Stimulated activated CD8-positive, alpha-beta memory T cell treated with anti-CD3 and anti-CD28 coated beads, Interleukin-15, amount 100 ng/mL, for 24 hours (primary cell): ENCODE data around the gene AXIN1.
"Not testable (repeated sequence)": the region's sequence is repeated elsewhere in the genome, so short reads cannot be mapped to it uniquely, and the experiment has no call there.

Experiments
- DNase-seq: peaks from one replicate; pipeline ENCODE4 v3.0.0-alpha.2; 2020; ENCODE audit warnings: low read depth

AXIN1 gene

DNA sequence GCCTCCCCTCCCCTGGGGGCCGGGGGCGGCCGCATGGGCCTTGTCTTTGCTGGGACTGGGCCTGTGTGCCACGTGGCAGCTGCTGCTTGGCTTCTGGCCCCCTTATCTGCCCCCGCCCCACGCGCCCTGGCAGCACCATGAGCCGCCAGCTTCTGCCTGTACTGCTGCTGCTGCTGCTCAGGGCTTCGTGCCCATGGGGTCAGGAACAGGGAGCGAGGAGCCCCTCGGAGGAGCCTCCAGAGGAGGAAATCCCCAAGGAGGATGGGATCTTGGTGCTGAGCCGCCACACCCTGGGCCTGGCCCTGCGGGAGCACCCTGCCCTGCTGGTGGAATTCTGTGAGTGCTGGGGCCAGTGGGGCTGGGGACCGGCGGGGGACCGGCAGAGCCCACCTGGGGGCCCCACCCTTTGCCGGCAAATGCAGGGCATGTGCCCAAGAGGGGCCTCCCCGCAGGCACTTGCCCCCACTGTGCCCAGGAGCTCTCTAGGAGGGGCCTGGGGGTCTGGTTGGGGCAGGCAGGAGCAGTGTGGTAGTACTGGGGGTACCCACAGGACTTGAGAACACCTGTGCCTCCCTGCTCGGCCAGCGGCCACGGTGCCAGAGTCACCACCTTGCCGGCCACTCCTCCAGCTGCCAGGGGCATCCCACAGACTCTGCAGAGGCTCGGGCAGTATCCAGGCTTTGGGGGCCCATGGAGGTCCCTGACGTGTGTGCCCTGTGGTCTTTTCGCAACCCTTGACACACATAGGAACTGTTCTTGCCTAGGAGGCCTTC is 69.3 kb downstream of the AXIN1 start, which contains the start of gene PDIA2:
TSS of gene PDIA2 (plus strand) at position 132 of the 773 bp plus-strand sequence. CDS start at position 138, 6 bp downstream.
- no peak for DNase-seq

DNA sequence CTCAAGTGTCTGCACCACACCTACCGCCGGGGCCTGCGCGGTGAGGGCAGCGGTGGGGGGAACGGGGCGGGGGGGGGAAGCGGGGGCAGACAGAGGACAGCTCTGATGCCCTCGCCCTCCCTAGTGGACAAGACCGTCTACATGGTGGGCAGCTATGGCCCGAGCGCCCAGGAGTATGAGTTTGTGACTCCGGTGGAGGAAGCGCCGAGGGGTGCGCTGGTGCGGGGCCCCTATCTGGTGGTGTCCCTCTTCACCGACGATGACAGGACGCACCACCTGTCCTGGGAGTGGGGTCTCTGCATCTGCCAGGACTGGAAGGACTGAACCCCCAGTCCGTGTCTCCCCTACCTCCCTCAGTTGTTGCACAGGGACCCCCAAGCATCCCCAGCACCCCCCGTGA is 70.0 kb downstream of the AXIN1 start:
- DNase-seq: no peak

DNA sequence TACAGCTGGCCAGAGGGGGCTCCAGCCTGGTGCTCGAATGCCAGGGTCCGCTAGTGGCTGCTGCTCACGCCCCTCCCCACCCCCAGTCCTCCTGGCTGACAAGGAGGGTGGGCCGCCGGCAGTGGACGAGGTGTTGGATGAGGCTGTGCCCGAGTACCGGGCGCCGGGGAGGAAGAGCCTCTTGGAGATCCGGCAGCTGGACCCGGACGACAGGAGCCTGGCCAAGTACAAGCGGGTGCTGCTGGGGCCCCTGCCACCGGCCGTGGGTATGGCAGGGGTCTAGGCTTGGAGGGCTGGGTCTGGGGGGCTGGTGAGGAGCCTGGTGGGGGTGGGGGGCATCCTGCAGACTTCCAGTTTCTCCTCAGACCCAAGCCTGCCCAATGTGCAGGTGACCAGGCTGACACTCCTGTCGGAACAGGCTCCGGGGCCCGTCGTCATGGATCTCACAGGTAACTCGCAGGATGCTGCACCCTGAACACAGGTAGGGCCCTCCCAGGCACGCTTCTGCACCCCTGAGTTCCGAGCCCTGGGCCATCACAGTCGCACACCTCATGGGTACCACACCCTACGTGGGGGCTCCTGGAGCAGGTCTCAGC is 70.8 kb downstream of the AXIN1 start:
- no peak for DNase-seq

DNA sequence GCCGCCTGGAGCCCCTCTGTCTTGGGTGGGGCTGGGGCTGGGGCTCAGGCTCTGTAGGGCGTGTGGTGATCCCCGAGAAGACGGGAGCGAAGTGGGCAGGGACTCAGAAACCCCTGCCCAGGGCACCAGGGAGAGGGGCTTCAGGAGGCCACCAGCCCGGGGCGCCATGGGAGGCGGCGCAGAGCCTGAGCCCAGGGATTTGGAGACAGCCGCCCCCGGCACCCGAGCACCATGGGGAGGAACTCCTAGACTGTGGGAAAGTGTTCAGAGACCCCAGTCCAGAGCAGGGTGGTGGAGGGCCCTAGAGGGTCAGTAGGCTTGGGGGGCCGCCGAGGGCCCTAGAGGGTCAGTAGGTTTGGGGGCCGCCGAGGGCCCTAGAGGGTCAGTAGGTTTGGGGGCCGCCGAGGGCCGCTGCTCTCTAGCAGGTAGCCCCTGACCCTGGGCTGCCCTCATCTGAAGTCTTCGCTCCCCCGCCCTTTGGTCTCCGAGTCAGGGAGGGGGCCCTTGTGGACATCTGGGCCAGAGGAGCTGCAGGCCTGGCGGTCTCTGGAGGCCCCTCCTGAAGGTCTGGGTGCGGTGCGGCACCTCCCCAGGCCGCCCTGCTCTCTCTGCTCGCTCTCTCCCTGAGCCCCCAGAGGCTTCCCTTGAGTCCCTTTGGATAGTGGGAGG is 71.4 kb downstream of the AXIN1 start:
- no peak for DNase-seq

DNA sequence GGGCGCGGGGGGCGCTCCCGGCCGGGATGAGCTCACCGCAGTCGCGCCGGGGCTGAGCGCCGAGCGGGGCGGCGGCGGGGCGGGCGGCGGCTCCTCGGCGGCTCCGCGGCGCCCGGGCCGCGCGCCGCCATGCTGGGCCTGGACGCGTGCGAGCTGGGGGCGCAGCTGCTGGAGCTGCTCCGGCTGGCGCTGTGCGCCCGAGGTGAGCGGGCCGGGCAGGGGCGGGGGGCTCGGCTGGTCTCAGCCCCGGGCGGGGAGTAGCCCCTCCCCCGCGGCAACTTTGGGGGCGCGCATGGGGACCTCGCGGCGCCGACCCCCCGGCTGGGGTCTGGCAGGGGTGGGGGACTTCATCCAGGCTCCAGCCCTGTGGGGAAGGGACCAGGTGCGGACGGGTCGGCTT is 72.0 kb downstream of the AXIN1 start, which contains the start of gene ARHGDIG:
TSS of gene ARHGDIG (plus strand) at position 40 of the 400 bp plus-strand sequence. CDS start at position 130, 90 bp downstream.
- DNase-seq: no peak

DNA sequence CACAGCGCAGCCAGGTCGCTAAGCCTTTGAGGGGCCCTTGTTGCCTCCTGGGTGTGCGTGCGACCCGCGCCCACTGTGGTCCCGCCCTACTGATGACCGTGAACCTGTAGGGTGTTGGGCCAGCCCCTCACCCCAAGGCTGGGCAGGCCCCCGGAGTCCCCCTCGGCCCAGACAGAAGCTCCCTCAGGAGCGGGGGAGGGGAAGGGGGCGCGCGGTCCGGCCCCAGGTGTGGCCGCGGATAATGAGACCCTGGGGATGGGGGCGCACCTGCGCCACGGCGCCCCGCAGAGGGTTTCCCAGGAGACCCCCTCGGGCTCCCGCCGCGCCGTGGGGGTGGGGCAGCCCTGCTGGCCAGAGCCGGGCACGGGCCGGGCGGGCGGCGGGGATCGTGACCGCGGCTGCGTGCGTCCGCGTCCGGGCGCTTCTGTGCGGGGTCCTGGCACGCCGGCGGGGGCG is 72.5 kb downstream of the AXIN1 start:
- DNase-seq: no peak

DNA sequence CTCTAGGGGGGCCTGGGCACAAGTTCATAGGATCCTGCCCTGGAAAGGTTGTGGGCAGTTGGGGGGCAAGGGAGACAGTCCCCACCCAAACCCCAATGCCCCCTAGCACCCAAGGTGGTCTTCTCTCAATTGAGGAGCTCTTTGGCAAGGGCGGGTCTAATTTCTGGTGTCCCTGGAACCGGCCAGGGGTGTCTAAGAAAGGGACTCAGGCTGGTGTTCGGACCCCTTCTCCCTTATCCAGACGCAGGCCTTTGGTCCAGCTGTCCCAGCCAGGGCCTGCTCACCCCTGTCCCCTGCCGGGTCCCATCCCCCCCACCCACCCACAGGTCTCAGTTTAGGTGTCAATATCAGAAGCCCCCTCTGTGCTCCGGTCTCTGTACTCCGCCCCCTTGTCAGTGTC is 73.0 kb downstream of the AXIN1 start:
- DNase-seq: no peak

DNA sequence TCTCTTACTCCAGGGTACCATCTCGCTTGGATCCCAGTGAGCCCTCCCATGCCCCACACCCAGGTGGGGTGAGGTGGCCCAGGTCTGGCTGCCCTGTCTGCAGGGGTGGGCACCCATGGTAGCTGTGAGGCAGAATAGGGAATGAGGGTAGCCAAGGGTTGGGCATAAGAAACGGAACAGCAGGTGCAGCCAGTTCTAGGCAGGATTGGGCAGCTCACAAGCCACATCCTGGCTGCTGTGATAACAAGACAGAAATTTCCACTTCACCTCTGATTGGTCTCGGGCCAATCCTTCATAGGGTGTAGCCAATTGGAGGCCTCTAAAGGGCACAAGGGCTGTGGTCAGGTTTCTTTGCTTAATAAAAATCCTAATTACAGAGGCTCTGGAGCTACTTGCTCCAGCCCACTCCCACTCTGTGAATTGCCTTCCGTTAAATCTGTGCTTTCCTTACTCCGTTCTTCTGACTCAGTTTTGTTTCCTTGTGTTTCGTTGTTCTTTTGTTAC is 73.6 kb downstream of the AXIN1 start:
- no peak for DNase-seq

DNA sequence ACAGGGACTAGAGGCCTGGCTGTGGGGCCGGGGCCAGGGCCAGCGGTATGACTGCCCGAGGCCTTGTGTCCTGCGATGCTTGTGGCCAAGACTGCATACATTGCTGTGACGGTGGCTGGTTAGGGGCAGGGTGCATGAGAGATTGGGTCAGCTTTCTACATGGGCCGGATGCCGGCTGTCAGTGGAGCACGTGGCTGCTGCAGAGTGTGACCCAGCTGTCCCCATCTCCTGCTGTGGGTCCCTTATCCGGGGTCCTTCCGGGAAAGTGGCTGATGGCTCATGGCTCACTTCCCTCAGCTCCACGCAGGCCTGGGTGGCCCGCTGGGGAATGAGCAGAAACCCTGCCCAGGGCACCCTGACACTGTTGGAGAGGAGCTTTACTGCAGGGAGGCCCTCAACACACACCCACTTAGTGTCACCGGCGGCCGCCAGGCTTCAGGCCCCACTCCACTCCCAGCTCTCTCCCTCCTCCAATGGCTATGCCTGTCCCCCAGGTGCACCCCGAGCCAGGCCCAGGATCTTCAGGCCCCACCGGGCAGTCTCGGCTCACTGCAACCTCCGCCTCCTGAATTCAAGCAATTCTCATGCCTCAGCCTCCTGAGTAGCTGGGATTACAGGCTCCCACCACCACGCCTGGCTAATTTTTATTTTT is 76.0 kb downstream of the AXIN1 start:
- DNase-seq: no peak

DNA sequence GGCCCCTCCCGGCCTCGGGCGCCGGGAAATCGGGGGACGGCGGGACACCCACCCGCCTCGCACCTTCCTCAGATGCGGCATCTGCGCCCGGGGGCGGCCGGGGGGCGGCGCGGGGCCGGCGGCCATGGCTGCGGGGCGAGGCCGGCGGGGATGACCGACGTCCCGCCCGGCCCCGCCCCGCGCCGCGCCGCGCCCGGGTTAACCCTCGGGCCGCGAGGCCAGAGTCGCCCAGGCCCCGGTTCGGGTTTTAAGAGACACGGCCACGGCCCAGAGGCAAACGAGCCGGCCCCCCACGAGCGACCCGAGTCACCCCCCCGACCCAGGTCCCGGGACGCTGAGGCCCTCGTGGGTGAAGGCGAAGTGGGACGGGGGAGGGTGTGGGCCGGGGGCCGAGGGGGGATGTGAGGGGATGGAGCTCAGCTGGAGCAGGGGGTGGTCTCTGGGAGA is 76.7 kb downstream of the AXIN1 start, which contains the start of gene RGS11:
TSS of gene RGS11 (minus strand) at position 159 of the 447 bp plus-strand sequence. CDS start at position 126, 33 bp downstream.
- no peak for DNase-seq

DNA sequence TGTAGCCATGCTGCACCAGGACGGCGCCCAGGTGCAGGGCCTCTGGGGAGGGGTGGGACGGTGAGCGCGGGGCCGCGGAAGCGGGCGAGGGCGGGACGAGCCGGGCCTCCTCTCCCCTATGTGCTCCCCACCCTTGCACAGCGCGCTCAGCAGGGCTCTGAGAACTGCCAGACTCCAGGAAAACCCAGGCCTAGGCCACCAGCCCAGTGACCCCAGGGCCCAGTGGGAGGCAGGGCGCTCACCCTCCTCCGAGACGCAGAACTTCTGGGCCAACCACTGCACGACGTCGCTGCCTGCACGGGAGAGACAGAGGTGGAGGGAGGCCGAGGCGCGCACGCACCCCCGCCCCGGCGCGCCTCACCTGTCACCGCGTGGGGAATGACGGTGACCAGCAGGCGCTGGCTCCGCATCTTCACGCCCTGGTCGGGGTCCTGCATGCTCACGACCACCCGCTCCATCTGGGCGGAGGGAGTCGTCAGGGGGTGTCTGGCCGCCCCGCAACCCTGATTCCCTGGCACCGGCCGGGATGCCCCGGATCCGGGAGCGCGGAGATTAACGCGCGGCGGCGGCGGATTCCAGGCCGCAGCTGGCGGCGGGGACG is 77.4 kb downstream of the AXIN1 start:
- DNase-seq: no peak

DNA sequence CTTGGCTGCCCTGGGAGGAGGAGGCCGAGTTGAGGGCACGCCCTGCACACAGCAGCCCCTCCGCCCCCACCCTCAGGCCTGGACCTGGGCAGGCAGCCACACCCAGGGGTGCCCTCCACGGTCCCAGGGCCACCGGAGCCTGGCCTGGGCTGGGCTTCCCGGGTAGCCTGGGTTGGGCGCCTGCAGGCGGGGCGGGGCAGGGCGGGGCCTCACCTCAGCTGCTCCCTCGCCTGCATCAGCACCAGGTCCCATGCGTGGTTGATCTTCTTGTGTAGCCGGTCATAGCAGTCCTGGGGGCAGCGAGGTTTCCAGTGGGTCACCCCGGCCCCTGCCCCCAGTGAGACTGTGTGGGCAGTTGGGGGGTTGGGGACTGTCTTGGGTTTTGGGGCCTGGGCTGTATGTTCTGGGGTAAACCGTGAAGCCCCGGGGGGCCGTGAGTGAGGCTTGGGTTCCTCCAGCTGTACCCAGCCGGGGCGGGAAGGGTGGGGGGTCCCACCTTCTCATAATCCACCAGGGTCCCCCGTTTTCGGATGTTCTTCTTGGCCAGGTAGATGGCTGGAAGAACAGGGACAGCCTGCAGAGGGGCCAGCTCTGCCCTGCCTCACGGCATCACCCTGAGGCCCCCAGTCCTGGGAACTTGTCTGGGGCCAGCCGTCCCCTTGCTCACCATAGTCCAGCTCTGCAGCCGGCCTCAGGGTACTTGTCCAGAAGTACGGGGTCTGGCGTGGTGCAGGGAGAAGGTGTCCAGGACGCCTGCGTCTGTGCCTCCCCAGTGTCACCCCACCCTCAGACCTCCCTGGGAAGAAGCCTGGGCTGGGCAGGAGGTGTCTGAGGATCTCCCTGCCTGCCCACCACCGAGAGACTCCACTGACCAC is 78.7 kb downstream of the AXIN1 start:
- DNase-seq: no peak

DNA sequence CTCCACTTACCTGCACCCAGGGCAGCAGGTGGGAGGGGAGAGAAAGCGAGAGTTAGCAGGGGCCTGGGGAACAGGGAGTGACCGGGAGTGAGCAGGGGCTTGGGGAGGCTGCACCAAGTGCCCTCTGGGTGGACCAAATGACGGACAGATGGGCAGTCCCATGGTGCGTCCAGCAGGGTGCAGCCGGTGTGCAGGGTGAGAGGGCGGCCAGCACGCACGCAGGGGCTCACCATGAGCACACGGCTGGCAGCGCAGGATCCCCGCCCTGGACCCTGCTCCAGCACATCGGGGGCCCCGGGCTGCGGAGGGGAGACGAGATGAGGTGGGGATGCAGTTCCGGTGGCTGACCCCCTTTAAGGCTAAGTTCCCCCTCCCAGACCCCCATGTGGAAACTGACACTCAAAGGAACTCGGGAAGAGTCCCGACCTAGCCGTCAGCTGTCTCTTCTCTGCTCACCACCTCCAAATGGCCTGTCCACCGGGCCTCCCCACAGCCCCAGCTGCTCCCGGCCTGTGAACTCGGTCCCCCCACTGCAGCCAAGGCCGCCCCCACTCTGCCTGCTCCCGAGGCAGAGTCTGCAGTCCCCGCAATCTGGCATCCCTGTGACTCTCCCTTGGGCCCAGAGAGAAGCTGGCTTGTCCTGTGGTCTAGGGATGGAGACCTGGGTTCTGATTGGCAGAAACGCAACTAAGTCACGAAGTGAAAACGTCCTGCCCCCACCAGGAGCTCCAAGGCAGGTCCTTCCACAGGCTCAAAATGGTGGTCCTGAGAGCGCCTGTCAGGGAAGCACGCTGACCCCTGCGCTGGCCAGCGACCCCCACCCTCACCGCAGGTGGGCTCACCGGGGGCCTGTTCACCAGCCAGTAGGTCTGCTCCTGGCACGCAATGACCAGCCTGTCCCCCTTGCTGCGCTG is 79.6 kb downstream of the AXIN1 start:
- DNase-seq: no peak

DNA sequence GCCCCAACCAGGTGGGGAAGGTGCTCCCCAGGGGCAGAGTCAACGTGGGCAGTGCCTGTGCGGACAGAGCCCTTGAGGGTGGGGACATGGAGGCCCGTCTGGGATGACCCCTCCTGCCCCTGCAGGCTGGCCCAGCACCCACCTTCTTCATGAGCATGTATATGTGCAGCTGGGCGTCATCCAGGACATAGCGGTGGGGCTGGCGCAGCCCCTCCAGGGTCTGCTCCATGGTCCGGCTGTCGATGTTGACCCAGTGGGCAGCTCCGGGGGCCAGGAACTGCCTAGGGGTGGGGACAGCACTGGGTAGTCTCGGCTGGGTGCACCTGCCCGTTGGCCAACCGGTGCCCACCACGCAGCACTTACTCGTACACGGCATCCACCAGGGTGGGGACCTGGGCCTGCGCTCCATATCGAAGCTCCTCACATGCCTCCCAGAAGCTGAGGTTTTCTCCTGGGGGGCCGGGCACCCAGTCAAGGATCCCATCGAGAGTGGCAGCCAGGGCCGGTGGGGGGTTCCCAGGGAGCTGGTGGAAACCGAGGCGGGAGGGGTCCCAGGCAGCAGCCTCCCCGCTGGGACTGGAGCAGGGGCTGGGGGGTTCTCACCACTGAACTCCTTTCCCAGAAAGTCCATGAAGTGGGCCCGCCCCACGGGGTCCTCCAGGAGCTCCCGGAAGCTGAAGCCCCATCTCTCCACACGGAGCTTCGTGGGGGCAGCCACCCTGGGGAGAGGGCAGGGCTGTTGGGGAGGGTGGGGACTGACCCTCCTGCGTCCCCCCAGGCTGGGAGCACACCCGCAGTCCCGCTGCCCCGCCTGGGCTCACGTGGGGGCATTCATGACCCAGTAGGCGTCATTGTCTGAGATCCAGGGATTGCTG is 81.9 kb downstream of the AXIN1 start:
- DNase-seq: no peak

DNA sequence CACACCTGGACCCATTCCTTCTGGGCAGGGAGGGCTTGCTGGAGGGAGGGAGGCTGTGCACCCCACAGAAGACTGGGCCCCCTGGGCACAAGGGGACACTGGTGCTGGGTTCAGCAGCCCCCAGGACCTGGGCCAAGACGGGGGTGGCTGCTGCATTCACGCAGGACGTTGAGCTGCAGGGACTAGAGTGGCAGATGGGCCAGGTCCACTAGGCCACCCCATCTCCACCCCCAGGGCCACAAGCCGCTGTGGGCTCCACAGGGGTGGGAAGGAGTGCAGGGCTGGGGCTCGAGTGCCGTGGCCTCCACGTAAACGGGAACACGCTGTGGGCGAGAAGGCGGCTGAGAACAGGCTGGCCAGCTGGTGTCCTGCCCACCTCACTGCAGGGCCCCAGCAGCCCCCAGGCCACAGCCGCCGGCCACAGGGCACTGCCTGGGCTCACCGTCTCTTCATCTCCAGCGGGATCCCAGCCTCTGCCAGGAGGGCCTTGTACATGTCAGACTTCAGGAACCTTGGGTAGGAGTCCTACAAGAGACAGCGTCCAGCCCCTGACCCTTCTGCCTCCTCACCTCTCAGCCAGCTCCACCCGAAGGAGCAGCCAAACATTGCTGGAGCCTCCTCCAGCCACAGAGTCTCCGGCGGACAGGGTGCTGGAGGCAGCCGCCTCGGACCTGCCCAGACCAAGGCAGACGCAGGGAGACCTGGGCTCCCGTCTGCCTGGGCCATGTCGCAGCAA is 83.3 kb downstream of the AXIN1 start:
- DNase-seq: no peak

DNA sequence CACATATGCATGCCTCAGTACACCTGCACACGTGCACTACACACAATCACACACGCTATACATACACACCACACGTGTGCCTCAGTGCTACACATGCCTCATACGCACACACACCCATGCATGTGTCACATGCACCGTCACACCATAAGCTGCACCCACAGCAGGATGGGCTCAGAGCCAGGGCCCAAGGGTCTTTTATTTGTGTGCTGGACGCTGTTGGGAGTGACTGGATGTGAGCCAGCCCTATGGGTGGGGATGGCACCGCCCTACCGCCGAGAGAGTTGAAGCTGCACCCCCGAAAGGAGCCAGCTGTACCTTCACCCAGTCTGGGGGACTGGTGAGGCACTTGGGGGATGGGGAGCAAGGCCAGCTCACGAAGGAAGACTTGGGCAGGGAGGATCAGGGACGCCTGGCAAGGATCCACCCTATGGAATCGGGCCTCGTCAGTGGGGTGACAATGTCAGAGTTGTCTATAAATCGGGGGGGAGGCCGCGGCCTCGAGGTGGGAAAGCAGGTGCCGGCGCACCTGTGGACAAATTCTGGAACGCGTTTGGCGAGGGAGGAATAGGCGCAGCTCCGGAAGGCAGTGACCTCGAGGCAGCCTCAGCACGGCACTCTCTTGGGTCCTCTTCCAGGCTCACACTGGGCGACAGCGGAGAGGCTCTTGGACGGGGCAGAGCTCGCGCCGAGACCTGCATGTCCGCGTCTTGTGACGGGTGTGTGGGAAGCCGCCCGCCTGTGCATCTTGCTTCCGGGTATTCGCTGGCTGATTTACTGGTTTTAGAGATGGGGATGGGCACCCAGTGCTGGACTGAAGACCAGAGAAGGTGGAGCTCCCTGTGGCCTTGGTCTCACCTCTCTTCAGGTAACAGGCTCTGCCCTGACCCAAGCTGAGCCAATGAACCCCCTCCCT is 84.1 kb downstream of the AXIN1 start:
- DNase-seq: no peak

DNA sequence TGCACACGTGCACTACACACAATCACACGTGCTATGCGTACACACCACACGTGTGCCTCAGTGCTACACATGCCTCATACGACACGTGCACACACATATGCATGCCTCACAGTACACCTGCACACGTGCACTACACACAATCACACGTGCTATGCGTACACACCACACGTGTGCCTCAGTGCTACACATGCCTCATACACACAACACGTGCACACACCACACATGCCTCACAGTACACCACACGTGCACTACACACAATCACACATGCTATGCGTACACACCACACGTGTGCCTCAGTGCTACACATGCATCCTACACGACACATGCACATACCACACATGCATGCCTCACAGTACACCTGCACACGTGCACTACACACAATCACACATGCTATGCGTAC is 85.0 kb downstream of the AXIN1 start:
- DNase-seq: not testable (repeated sequence)
